Fibroblast of lung (primary cell): Measurements from ENCODE around the gene XPO5. TPM values are rescaled to one million over a fixed set of nuclear protein-coding genes. Genes with fewer than 3 reads are reported as not detected.
A peak's percentile ranks its signal among the peaks of the same experiment; 100 is the strongest.

Experiments used
- DNase-seq, 2 donors: peaks; one replicate each; pipeline versions ENCODE4 v3.0.0 to v3.0.0-alpha.2; 2010; ENCODE audit warnings: low read depth in 2 of 2
- H2AFZ ChIP-seq: 2 replicates; pipeline ENCODE4 v1.5.1; 2012; ENCODE audit warnings: low read length, control low read depth, inconsistent platforms
- H3K27ac ChIP-seq: 2 replicates; pipeline ENCODE4 v1.5.1; 2011; ENCODE audit warnings: low read length, control low read depth; ENCODE audit not compliant: insufficient read depth
- H3K27me3 ChIP-seq: 2 replicates; pipeline ENCODE4 v1.5.1; 2011; ENCODE audit warnings: mild to moderate bottlenecking, low read length; ENCODE audit not compliant: control insufficient read depth, insufficient read depth
- H3K36me3 ChIP-seq: 2 replicates; pipeline ENCODE4 v1.5.1; 2011; ENCODE audit warnings: low read length; ENCODE audit not compliant: control insufficient read depth, insufficient read depth
- H3K4me1 ChIP-seq: 2 replicates; pipeline ENCODE4 v1.5.1; 2011; ENCODE audit warnings: low read length; ENCODE audit not compliant: control insufficient read depth, insufficient read depth; ENCODE audit errors: extremely low read depth
- H3K4me2 ChIP-seq: 2 replicates; pipeline ENCODE4 v1.5.1; 2011; ENCODE audit warnings: low read length, control low read depth; ENCODE audit not compliant: insufficient read depth; ENCODE audit errors: extremely low read depth
- H3K4me3 ChIP-seq, 4 experiments: fragments of 200-600 bp in 1 of 4; sonication (generic) in 1 of 4; replicated peaks in 1 of 4; 2 replicates each; pipeline ENCODE4 v1.5.1; 2011 to 2016; ENCODE audit warnings: low read length in 4 of 4, low read depth in 3 of 4, mild to moderate bottlenecking in 3 of 4, control low read depth in 2 of 4, inconsistent platforms in 1 of 4, mixed read lengths in 1 of 4; ENCODE audit not compliant: insufficient read depth in 1 of 4; ENCODE audit errors: control extremely low read depth in 1 of 4
- H3K79me2 ChIP-seq: 2 replicates; pipeline ENCODE4 v1.5.1; 2012; ENCODE audit warnings: mild to moderate bottlenecking, low read length, inconsistent platforms; ENCODE audit not compliant: control insufficient read depth, insufficient read depth
- H3K9ac ChIP-seq: 2 replicates; pipeline ENCODE4 v1.5.1; 2011; ENCODE audit warnings: mild to moderate bottlenecking, low read length, control low read depth; ENCODE audit not compliant: insufficient read depth
- H3K9me3 ChIP-seq: 2 replicates; pipeline ENCODE4 v1.5.1; 2012; ENCODE audit warnings: low read depth, low read length; ENCODE audit not compliant: control insufficient read depth, insufficient read depth
- H4K20me1 ChIP-seq: 2 replicates; pipeline ENCODE4 v1.5.1; 2011; ENCODE audit warnings: low read length; ENCODE audit not compliant: control insufficient read depth, insufficient read depth; ENCODE audit errors: extremely low read depth
- EZH2 ChIP-seq: IDR thresholded peaks from 2 replicates; pipeline ENCODE4 v1.5.1; 2012; ENCODE audit warnings: low read length, control low read depth, mild to moderate bottlenecking; ENCODE audit errors: missing control alignments
- polyA plus RNA-seq, 2 donors: library from polyadenylated mRNA; depleted of rRNA in 1 of 2; stranded (reverse) in 1 of 2; unstranded in 1 of 2; fragments of >200 nt; gene quantifications; 2 replicates each; pipeline ENCODE4 v1.2.1, GENCODE V29; 2011 to 2012; ENCODE audit warnings: missing spikeins in 1 of 2
- total RNA-seq: library from RNA; depleted of rRNA; stranded (reverse); fragments of >200 nt; gene quantifications from 2 replicates; pipeline ENCODE4 v1.2.1, GENCODE V29; 2014
- TF ChIP-seq, protein P1 (sequence below), 2 donors: IDR thresholded peaks in 1 of 2; conservative IDR thresholded peaks in 1 of 2; 1 replicate in 1 of 2; 2 replicates in 1 of 2; pipeline ENCODE4 v1.5.1; 2011 to 2012; ENCODE audit warnings: low read length in 2 of 2, control low read depth in 1 of 2, inconsistent platforms in 1 of 2, low read depth in 1 of 2, mild to moderate bottlenecking in 1 of 2

XPO5 gene
- total and polyA plus RNA-seq, 2 donors (not counting 1 experiment from before 2014, with no cell fraction given), result 20.5 to 21.7 TPM

GRCh38 chr6:43509142-43509983, 66.5 kb downstream of the XPO5 start:
- Histone ChIP-seq H3K9me3 (no peaks in the 10 kb centered on the region), H3K27ac (no peak overlapping the region), H3K4me2 (peak overlapping the region; percentile 85), H3K27me3 (no peaks in the 10 kb centered on the region), H3K36me3 (peaks cover 31% of the 10 kb centered on the region), H3K4me1 (peaks cover 3% of the 10 kb centered on the region), H4K20me1 (no peaks in the 10 kb centered on the region), H3K9ac (no peak overlapping the region), H3K79me2 (peaks cover 2% of the 10 kb centered on the region), H2AFZ (peak overlapping the region; percentile 36), H3K4me3 (peak overlapping the region; percentile 29 to 63 (median 51))
- DNase-seq, result no peak
- TF ChIP-seq, protein P1, sequence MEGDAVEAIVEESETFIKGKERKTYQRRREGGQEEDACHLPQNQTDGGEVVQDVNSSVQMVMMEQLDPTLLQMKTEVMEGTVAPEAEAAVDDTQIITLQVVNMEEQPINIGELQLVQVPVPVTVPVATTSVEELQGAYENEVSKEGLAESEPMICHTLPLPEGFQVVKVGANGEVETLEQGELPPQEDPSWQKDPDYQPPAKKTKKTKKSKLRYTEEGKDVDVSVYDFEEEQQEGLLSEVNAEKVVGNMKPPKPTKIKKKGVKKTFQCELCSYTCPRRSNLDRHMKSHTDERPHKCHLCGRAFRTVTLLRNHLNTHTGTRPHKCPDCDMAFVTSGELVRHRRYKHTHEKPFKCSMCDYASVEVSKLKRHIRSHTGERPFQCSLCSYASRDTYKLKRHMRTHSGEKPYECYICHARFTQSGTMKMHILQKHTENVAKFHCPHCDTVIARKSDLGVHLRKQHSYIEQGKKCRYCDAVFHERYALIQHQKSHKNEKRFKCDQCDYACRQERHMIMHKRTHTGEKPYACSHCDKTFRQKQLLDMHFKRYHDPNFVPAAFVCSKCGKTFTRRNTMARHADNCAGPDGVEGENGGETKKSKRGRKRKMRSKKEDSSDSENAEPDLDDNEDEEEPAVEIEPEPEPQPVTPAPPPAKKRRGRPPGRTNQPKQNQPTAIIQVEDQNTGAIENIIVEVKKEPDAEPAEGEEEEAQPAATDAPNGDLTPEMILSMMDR (conservative IDR thresholded peaks at IDR 0.05 in 1 of 2, IDR thresholded peaks at IDR 0.05 in 1 of 2; ENCODE audit: low read depth in 1 of 2, low read length in 2 of 2), result no peak
- TF ChIP-seq EZH2, result no peak

GRCh38 chr6:43508481-43509141, 67.2 kb downstream of the XPO5 start:
- DNase-seq, result no peak
- peaks cover 3% of the 10 kb centered on the region for H3K4me1 ChIP-seq
- H3K27ac ChIP-seq, result no peak overlapping the region
- no peak for TF ChIP-seq EZH2
- TF ChIP-seq, protein P1 (conservative IDR thresholded peaks at IDR 0.05 in 1 of 2, IDR thresholded peaks at IDR 0.05 in 1 of 2; ENCODE audit: low read depth in 1 of 2, low read length in 2 of 2), result no peak
- no peaks in the 10 kb centered on the region for H3K9me3 ChIP-seq
- H3K79me2 ChIP-seq, result no peaks in the 10 kb centered on the region
- H3K36me3 ChIP-seq, result peaks cover 31% of the 10 kb centered on the region
- H3K27me3 ChIP-seq, result no peaks in the 10 kb centered on the region
- H3K4me3 ChIP-seq, result no peak overlapping the region
- H2AFZ ChIP-seq, result no peak overlapping the region
- no peak overlapping the region for H3K9ac ChIP-seq
- H4K20me1 ChIP-seq, result no peaks in the 10 kb centered on the region
- no peak overlapping the region for H3K4me2 ChIP-seq

DNA sequence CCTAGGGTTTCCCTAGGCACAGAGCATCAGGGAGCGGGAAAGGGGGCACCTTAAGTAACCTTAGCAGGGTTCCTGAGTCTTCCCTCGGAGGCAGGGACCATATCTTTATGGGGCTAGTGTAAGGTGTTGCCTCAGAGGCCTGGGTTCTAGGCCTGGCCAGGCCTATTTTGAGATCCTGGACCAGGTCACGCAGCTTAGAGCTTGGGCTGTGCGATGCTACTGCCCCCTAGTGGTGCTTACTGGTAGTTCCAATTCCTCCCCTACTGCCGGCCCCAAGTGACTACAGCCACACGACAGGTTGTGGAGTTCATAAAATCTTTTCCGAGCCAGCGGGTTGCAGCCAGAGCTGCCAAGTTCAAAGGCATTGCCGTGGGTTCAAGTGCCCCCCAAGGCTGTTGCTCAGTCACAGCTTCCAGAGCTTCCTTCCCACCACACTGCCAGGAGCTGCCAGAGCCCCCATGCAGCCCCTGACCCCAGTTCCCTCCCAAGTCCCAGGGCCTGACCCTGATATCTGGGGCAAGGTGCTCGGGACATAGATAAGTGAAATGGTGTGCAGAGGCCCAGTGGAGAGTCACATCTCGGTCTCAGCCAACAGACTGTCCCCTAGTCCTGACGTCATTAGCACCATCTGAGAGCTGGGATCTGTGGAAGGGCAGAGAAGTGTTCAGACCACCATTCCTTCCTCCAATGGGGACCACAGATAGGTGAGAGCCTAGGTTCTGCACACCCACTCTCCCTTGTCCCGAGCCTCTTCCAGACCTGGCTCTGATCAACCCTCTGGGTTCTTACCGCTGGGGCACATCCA, 69.0 kb downstream of the XPO5 start:
- Histone ChIP-seq H3K27ac (no peak overlapping the region), H3K9me3 (no peaks in the 10 kb centered on the region), H3K4me1 (peaks cover 3% of the 10 kb centered on the region), H3K4me2 (no peak overlapping the region), H3K79me2 (no peaks in the 10 kb centered on the region), H2AFZ (no peak overlapping the region), H3K36me3 (peaks cover 24% of the 10 kb centered on the region), H3K9ac (no peak overlapping the region), H3K27me3 (no peaks in the 10 kb centered on the region), H3K4me3 (no peak overlapping the region), H4K20me1 (no peaks in the 10 kb centered on the region)
- peak; percentile 55 to 81 for DNase-seq
- no peak for TF ChIP-seq EZH2
- TF ChIP-seq, protein P1 (conservative IDR thresholded peaks at IDR 0.05 in 1 of 2, IDR thresholded peaks at IDR 0.05 in 1 of 2; ENCODE audit: low read depth in 1 of 2, low read length in 2 of 2), result peak; percentile 89 to 91
